ENCODE data around the gene CFAP141.

CFAP141 gene

GRCh38 chr1:154166207-154166606 lies 39.9 kb downstream of the CFAP141 start:
- Mint-ChIP-seq H3K27ac (no peak overlapping the region), H3K27me3 (ENCODE audit: low read depth) (no peaks in the 10 kb centered on the region), H3K4me3 (no peak overlapping the region), H3K36me3 (ENCODE audit: low read depth) (peaks cover 83% of the 10 kb centered on the region), H3K9me3 (no peaks in the 10 kb centered on the region), H3K4me1 (no peaks in the 10 kb centered on the region)
- TF ChIP-seq CTCF (IDR thresholded peaks at IDR 0.05; ENCODE audit: unreplicated experiment in 3 of 3): no peak

DNA sequence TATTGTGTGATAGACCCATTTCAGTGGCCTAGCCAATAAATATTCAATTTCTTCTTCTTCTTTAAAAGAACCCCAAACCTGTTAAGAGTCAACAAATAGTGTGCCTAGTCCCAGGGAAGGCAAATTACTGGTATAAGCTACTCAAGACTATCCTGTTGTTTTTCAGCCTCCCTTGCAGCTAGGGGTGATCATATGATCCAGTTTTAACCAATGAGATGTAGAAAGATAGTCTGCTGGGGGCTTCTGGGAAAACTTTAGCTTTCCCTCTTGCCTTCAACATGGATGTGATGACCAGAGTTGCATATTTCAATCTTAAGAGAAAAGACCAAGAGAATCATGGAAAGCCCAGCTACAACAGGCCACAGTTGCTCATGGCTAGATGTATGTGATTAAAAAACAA lies 46.6 kb downstream of the CFAP141 start:
- no peaks in the 10 kb centered on the region for H3K9me3 Mint-ChIP-seq
- no peak for TF ChIP-seq CTCF (IDR thresholded peaks at IDR 0.05; ENCODE audit: unreplicated experiment in 3 of 3)
- peaks cover 87% of the 10 kb centered on the region for H3K36me3 Mint-ChIP-seq (ENCODE audit: low read depth)
- peaks cover 3% of the 10 kb centered on the region for H3K27me3 Mint-ChIP-seq (ENCODE audit: low read depth)
- no peak overlapping the region for H3K27ac Mint-ChIP-seq
- no peaks in the 10 kb centered on the region for H3K4me1 Mint-ChIP-seq
- no peak overlapping the region for H3K4me3 Mint-ChIP-seq

GRCh38 chr1:154158307-154159125 lies 47.6 kb downstream of the CFAP141 start:
- no peaks in the 10 kb centered on the region for H3K9me3 Mint-ChIP-seq
- no peak overlapping the region for H3K4me3 Mint-ChIP-seq
- H3K27ac Mint-ChIP-seq: no peak overlapping the region
- H3K36me3 Mint-ChIP-seq (ENCODE audit: low read depth): peaks cover 86% of the 10 kb centered on the region
- peaks cover 3% of the 10 kb centered on the region for H3K27me3 Mint-ChIP-seq (ENCODE audit: low read depth)
- TF ChIP-seq CTCF (IDR thresholded peaks at IDR 0.05; ENCODE audit: unreplicated experiment in 3 of 3): no peak
- H3K4me1 Mint-ChIP-seq: no peaks in the 10 kb centered on the region

GRCh38 chr1:154157520-154158306 lies 48.4 kb downstream of the CFAP141 start:
- peaks cover 3% of the 10 kb centered on the region for H3K27me3 Mint-ChIP-seq (ENCODE audit: low read depth)
- no peak for TF ChIP-seq CTCF (IDR thresholded peaks at IDR 0.05; ENCODE audit: unreplicated experiment in 3 of 3)
- H3K4me3 Mint-ChIP-seq: no peak overlapping the region
- H3K9me3 Mint-ChIP-seq: no peaks in the 10 kb centered on the region
- H3K36me3 Mint-ChIP-seq (ENCODE audit: low read depth): peaks cover 78% of the 10 kb centered on the region
- no peaks in the 10 kb centered on the region for H3K4me1 Mint-ChIP-seq
- H3K27ac Mint-ChIP-seq: peak overlapping the region in 1 of 3 experiments; percentile 22

DNA sequence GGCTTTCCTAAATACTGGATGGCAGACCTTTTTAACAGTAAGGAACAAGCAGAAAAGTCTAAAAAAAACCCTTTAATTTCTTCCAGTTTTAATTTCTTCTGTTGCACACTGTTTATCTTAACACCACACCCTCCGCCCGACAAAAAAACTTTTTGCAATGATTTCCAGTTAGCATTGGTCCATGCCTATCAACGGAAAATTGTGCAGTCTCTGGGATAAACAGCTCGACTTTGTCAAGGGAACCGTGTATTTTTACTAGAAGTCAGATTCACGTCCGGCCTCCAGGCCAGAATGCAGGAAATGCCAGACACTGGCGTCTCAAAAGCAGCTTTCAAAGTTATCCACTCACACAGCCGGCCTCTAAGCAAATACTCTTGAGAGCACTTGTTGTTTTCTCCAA lies 50.9 kb downstream of the CFAP141 start:
- H3K36me3 Mint-ChIP-seq (ENCODE audit: low read depth): peaks cover 55% of the 10 kb centered on the region
- no peaks in the 10 kb centered on the region for H3K4me1 Mint-ChIP-seq
- H3K27me3 Mint-ChIP-seq (ENCODE audit: low read depth): peaks cover 3% of the 10 kb centered on the region
- TF ChIP-seq CTCF (IDR thresholded peaks at IDR 0.05; ENCODE audit: unreplicated experiment in 3 of 3): no peak
- peak overlapping the region in 2 of 3 experiments; percentile 10 to 37 for H3K27ac Mint-ChIP-seq
- no peaks in the 10 kb centered on the region for H3K9me3 Mint-ChIP-seq
- no peak overlapping the region for H3K4me3 Mint-ChIP-seq

Data from nephron (organoid).